OCI-LY7 (cell line): ENCODE data around the gene SLF1. TPM values are rescaled to one million over a fixed set of nuclear protein-coding genes. Genes with fewer than 3 reads are reported as not detected.

Source experiments
- BruUV-seq: library from RNA; stranded (reverse); fragments of 400-500 nt; replicated peaks from 2 replicates; lab custom pipeline; 2021; lab: Mats Ljungman, UMichigan
- CTCF ChIA-PET: fragments of 300-600 bp; sonication (Branson Sonifier 250); formaldehyde crosslinking; loops from one replicate; lab custom pipeline; 2022; ENCODE audit warnings: antibody characterized with exemption; ENCODE audit not compliant: unreplicated experiment; lab: Charles Lee
- POLR2A ChIA-PET: fragments of 300-600 bp; sonication (Branson Sonifier 250); formaldehyde crosslinking; loops from one replicate; lab custom pipeline; 2022; ENCODE audit warnings: antibody characterized with exemption; lab: Charles Lee
- DNase-seq: peaks from one replicate; pipeline ENCODE4 v3.0.0-alpha.2; 2015; ENCODE audit warnings: low spot score
- H2AFZ ChIP-seq: fragments of 200-600 bp; sonication (generic), shearing (Covaris generic); 2 replicates; pipeline ENCODE4 v1.6.1; 2014; ENCODE audit warnings: mild to moderate bottlenecking, antibody characterized with exemption, low read length, moderate library complexity
- H3K27ac ChIP-seq: fragments of 200-600 bp; sonication (generic); 2 replicates; pipeline ENCODE4 v1.5.1; 2014; ENCODE audit warnings: mixed run types, low read depth, mild to moderate bottlenecking, moderate library complexity, low read length, inconsistent platforms; ENCODE audit not compliant: poor library complexity, severe bottlenecking
- H3K36me3 ChIP-seq: fragments of 200-600 bp; sonication (generic); 2 replicates; pipeline ENCODE4 v1.6.1; 2014; ENCODE audit warnings: mild to moderate bottlenecking, antibody characterized with exemption, low read length, moderate library complexity, mixed read lengths; ENCODE audit not compliant: insufficient read depth
- H3K4me1 ChIP-seq: fragments of 200-600 bp; sonication (generic); 2 replicates; pipeline ENCODE4 v1.5.1; 2014; ENCODE audit warnings: mild to moderate bottlenecking, low read length; ENCODE audit not compliant: insufficient read depth, poor library complexity, severe bottlenecking
- H3K4me2 ChIP-seq: fragments of 200-600 bp; sonication (generic); 2 replicates; pipeline ENCODE4 v1.6.1; 2014; ENCODE audit warnings: mild to moderate bottlenecking, low read length
- H3K4me3 ChIP-seq: fragments of 200-600 bp; sonication (generic); 2 replicates; pipeline ENCODE4 v1.5.1; 2014; ENCODE audit warnings: mild to moderate bottlenecking, low read depth, low read length; ENCODE audit not compliant: poor library complexity, severe bottlenecking
- H3K79me2 ChIP-seq: fragments of 200-600 bp; sonication (generic); 2 replicates; pipeline ENCODE4 v1.6.1; 2016; ENCODE audit warnings: low read depth, mild to moderate bottlenecking, low read length, moderate library complexity, mixed read lengths; ENCODE audit not compliant: insufficient read depth
- H3K9me2 ChIP-seq: fragments of 200-600 bp; sonication (generic); 2 replicates; pipeline ENCODE4 v1.6.1; 2016; ENCODE audit warnings: mild to moderate bottlenecking, low read length, mixed read lengths; ENCODE audit not compliant: insufficient read depth
- H3K9me3 ChIP-seq: fragments of 200-600 bp; sonication (generic); 2 replicates; pipeline ENCODE4 v1.6.1; 2014; ENCODE audit warnings: mild to moderate bottlenecking, mixed run types, low read length, mixed read lengths
- H4K20me1 ChIP-seq: fragments of 200-600 bp; sonication (generic); 2 replicates; pipeline ENCODE4 v1.6.1; 2014; ENCODE audit warnings: mild to moderate bottlenecking, antibody characterized with exemption, low read length, moderate library complexity, mixed read lengths; ENCODE audit not compliant: insufficient read depth
- CTCF ChIP-seq: fragments of 200-600 bp; sonication (generic); conservative IDR thresholded peaks from 2 replicates; pipeline ENCODE4 v1.5.1; 2014; ENCODE audit warnings: mild to moderate bottlenecking, antibody characterized with exemption, low read length, moderate library complexity, mixed read lengths
- EZH2phosphoT487 ChIP-seq: fragments of 200-600 bp; sonication (generic); IDR thresholded peaks from 2 replicates; pipeline ENCODE4 v1.6.1; 2018; ENCODE audit warnings: low read depth, borderline replicate concordance, mild to moderate bottlenecking, mixed run types, antibody characterized with exemption, low read length, moderate library complexity, mixed read lengths
- intact Hi-C: fragments of 100-400 bp; cut with micrococcal nuclease; formaldehyde crosslinking; loops from one replicate; pipeline ENCODE4 v1.10.0; 2022; ENCODE audit not compliant: unreplicated experiment
- total RNA-seq, 2 experiments: library from RNA; depleted of rRNA in 1 of 2; stranded (reverse); fragments of >200 nt in 1 of 2; shearing (Covaris generic) in 1 of 2; gene quantifications; 2 replicates each; pipeline ENCODE4 v1.2.3, GENCODE V29; 2014 to 2022

The SLF1 gene
- total RNA-seq, 2 experiments from 2014 or later = 16.0 to 20.9 TPM

- Histone ChIP-seq H3K9me2 (no peaks in the 10 kb centered on the region), H3K4me1 (no peaks in the 10 kb centered on the region), H3K79me2 (no peaks in the 10 kb centered on the region), H2AFZ (no peak overlapping the region), H3K27ac (no peak overlapping the region), H3K36me3 (peaks cover 59% of the 10 kb centered on the region; the same call in 1 of the 2 replicates), H3K4me2 (no peak overlapping the region), H4K20me1 (no peaks in the 10 kb centered on the region), H3K4me3 (no peak overlapping the region), H3K9me3 (no peaks in the 10 kb centered on the region)
- no TSS peak for BruUV-seq
- POLR2A ChIA-PET = interaction anchor here (0.7 kb wide), 1 partner anchor 15 kb away, joined by 3 read pairs; no protein-coding TSS in a partner anchor
- intact Hi-C loops = no loop called here
- DNase-seq = no peak
- CTCF ChIA-PET = no interaction called here
- TF ChIP-seq CTCF = no peak
- no peak for TF ChIP-seq EZH2phosphoT487
These were observed 72.3 kb downstream of the SLF1 start for GRCh38 chr5:94690778-94691177.

GRCh38 chr5:94691291-94691690, 72.8 kb downstream of the SLF1 start:
- BruUV-seq = no TSS peak
- H3K36me3 ChIP-seq = peaks cover 56% of the 10 kb centered on the region; the same call in 1 of the 2 replicates
- intact Hi-C loops = no loop called here
- no peaks in the 10 kb centered on the region for H3K9me3 ChIP-seq
- no peak for TF ChIP-seq EZH2phosphoT487
- no peak for TF ChIP-seq CTCF
- CTCF ChIA-PET = no interaction called here
- H3K79me2 ChIP-seq = no peaks in the 10 kb centered on the region
- no peaks in the 10 kb centered on the region for H3K4me1 ChIP-seq
- H3K4me2 ChIP-seq = no peak overlapping the region
- no peaks in the 10 kb centered on the region for H4K20me1 ChIP-seq
- DNase-seq = no peak
- H2AFZ ChIP-seq = no peak overlapping the region
- POLR2A ChIA-PET = no interaction called here
- no peak overlapping the region for H3K4me3 ChIP-seq
- H3K9me2 ChIP-seq = no peaks in the 10 kb centered on the region
- H3K27ac ChIP-seq = no peak overlapping the region

GRCh38 chr5:94691949-94692348, 73.5 kb downstream of the SLF1 start:
- intact Hi-C loops = no loop called here

More at GRCh38 chr5:94691949-94692348, 73.5 kb downstream of the SLF1 start:
- no peaks in the 10 kb centered on the region for H3K79me2 ChIP-seq
- ChIA-PET CTCF (no interaction called here), POLR2A (no interaction called here)
- H3K9me3 ChIP-seq = no peaks in the 10 kb centered on the region
- no peak overlapping the region for H3K4me3 ChIP-seq
- peaks cover 52% of the 10 kb centered on the region; the same call in 1 of the 2 replicates for H3K36me3 ChIP-seq
- no peak overlapping the region for H2AFZ ChIP-seq
- DNase-seq = no peak
- TF ChIP-seq EZH2phosphoT487 = no peak
- no peak for TF ChIP-seq CTCF
- no peak overlapping the region for H3K27ac ChIP-seq
- H3K4me2 ChIP-seq = no peak overlapping the region
- no peaks in the 10 kb centered on the region for H4K20me1 ChIP-seq
- H3K9me2 ChIP-seq = no peaks in the 10 kb centered on the region
- BruUV-seq = no TSS peak
- H3K4me1 ChIP-seq = no peaks in the 10 kb centered on the region
